IMR-90 (cell line): ENCODE data around the gene CDX2.

Source experiments
- CTCF ChIP-seq: conservative IDR thresholded peaks from 2 replicates; pipeline ENCODE4 v1.5.1; 2012; ENCODE audit warnings: mild to moderate bottlenecking, low read depth, low read length, improper control_type of control experiment
- ELK1 ChIP-seq: fragments of 150-350 bp; IDR thresholded peaks from 2 replicates; pipeline ENCODE4 v1.6.1; 2016; ENCODE audit warnings: low read depth, mild to moderate bottlenecking, low read length, moderate library complexity, borderline replicate concordance
- MAFK ChIP-seq: IDR thresholded peaks from 2 replicates; pipeline ENCODE4 v1.6.1; 2012; ENCODE audit warnings: low read depth, low read length, improper control_type of control experiment
- MAZ ChIP-seq: IDR thresholded peaks from 2 replicates; pipeline ENCODE4 v1.6.1; 2012; ENCODE audit warnings: low read depth, mild to moderate bottlenecking, low read length, improper control_type of control experiment, moderate library complexity, borderline replicate concordance
- MXI1 ChIP-seq: IDR thresholded peaks from 2 replicates; pipeline ENCODE4 v1.6.1; 2012; ENCODE audit warnings: low read depth, mild to moderate bottlenecking, low read length, moderate library complexity, borderline replicate concordance
- NFE2L2 ChIP-seq: fragments of 150-350 bp; IDR thresholded peaks from 2 replicates; pipeline ENCODE4 v1.6.1; 2016; ENCODE audit warnings: low read depth, mild to moderate bottlenecking, low read length
- POLR2A ChIP-seq: IDR thresholded peaks from 2 replicates; pipeline ENCODE4 v1.6.1; 2012; ENCODE audit warnings: mild to moderate bottlenecking, low read depth, low read length
- RFX5 ChIP-seq: IDR thresholded peaks from 2 replicates; pipeline ENCODE4 v1.8.0; 2012; ENCODE audit warnings: low read depth, mild to moderate bottlenecking, low read length, moderate library complexity
- SMC3 ChIP-seq: fragments of 150-350 bp; IDR thresholded peaks from 2 replicates; pipeline ENCODE4 v1.6.1; 2016; ENCODE audit warnings: low read depth, mild to moderate bottlenecking, antibody characterized with exemption, low read length, moderate library complexity
- USF2 ChIP-seq: fragments of 150-350 bp; IDR thresholded peaks from 2 replicates; pipeline ENCODE4 v1.6.1; 2017; ENCODE audit warnings: mild to moderate bottlenecking, antibody characterized with exemption, low read length, low read depth

- no peak; the same call in 1 of the 2 replicates for TF ChIP-seq USF2
- no peak for TF ChIP-seq CTCF
- TF ChIP-seq MAZ, result no peak
- TF ChIP-seq NFE2L2, result no peak
- TF ChIP-seq POLR2A, result no peak
- no peak for TF ChIP-seq SMC3
- no peak for TF ChIP-seq MXI1
- no peak for TF ChIP-seq MAFK
- no peak for TF ChIP-seq ELK1
- TF ChIP-seq RFX5, result no peak
Measured at GRCh38 chr13:27919659-27919933, 49.5 kb downstream of the CDX2 start.
